NCI-H187 (cell line): ENCODE data around the gene SLC16A12.
"Not testable (repeated sequence)": the region's sequence is repeated elsewhere in the genome, so short reads cannot be mapped to it uniquely, and the experiment has no call there.

ENCODE experiments used
- DNase-seq, 2 experiments: peaks; one replicate each; lab custom pipeline; 2025; lab: John Stamatoyannopoulos, UW

Gene SLC16A12

GRCh38 chr10:89547853-89548513, 12.6 kb upstream of the SLC16A12 start:
- DNase-seq = no peak

- not testable (repeated sequence) for DNase-seq
Observed at GRCh38 chr10:89546651-89547050, 11.3 kb upstream of the SLC16A12 start.

DNA sequence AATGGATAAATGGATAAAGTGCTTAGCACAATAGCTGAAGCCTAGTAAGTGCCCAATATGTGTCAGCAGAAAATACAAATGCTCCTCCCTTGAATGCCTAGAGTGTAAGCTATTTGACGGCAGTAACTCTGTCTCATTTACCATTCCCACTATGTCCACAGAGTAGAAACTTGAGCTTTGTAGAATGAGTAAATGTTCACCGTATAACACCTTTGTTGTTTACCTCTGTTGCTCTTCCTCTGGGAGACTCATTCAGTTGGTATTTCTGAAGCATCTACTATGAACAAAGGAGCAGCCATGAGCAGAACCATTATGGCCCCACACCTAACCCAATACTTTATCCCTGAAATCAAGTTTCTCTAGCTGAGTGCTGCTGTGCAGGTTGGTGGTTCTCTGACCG, 8.4 kb upstream of the SLC16A12 start:
- no peak for DNase-seq

- DNase-seq = no peak
Observed at GRCh38 chr10:89540420-89540949, 5.1 kb upstream of the SLC16A12 start.

DNA sequence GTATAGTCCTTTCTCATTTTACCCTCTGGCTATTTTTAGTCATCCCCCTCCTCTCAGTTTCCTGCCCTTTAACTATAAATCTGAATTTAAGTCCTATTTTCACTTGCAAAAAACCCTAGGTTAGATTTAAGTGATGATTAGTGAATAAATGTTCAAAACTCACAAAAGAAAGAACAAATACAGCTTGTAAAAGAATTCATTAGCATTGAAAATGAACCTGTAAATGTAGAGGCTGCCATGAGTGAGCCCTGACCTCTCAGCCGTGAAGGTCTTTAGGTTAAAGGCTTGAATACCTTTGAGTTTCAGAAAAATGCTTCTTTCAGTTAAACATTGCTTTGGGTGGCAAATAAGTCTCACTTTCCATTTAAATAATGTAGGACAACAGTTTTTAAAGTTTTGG, 2.0 kb upstream of the SLC16A12 start:
- DNase-seq = no peak

DNA sequence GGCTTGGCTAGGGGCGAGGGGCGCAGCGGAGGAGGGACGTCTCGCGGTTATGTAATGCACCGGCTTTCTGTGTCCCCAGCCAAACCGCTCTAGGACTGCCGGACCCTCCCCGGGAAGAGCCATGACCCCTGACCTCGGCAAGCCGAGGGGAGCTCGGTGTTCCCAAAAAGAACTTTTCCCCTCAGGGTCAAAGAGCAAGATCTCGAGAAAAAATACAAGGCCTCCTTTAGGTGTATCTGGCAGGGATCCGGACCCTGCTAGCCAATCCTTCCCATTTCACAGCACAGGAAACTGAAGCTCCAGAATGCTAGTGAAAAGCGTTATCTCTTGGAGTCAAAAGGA, 590 bp upstream of the SLC16A12 start:
- DNase-seq = no peak

- no peak for DNase-seq
Observed at GRCh38 chr10:89534826-89535166, 598 bp downstream of the SLC16A12 start.

DNA sequence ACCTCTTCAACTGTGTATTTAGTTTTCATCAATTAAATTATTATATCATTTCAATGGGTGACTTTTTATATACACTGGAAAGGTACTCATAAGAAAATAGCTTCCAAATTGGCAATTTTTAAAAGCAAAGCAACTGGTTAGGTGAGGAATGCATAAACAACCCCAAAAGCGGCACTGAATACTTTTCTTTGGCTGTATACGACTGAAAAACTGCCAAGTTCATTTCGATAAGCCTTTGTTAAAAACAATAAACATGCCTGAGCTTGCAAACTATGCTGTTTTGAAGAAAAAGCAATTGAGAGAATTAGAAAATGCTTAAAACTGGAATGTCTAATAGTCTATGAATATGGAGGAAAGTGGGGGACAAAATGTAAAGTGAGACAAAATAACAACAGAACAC, 2.9 kb downstream of the SLC16A12 start:
- no peak for DNase-seq

GRCh38 chr10:89531359-89531758, 4.0 kb downstream of the SLC16A12 start:
- no peak for DNase-seq

DNA sequence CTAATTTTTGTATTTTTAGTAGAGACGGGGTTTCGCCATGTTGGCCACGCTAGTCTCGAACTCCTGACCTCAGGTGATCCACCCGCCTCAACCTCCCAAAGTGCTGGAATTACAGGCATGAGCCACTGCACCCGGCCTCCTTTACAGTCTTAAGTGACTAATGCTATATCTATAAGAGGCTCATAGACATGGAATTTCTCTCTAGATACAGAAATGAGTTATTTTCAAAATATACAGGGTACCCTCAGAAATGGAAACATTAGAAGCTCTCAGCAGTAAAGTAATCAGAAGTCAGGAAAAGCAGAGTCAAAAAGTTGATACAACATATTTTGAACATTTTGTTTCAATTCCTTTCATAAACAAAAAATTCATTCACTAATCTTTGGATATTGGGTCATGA, 5.7 kb downstream of the SLC16A12 start:
- DNase-seq = not testable (repeated sequence)

- DNase-seq = no peak
Observed at GRCh38 chr10:89526358-89526757, 9.0 kb downstream of the SLC16A12 start.

GRCh38 chr10:89525556-89525955, 9.8 kb downstream of the SLC16A12 start:
- DNase-seq = no peak

GRCh38 chr10:89524279-89524678, 11.1 kb downstream of the SLC16A12 start:
- DNase-seq = no peak

GRCh38 chr10:89523274-89523673, 12.1 kb downstream of the SLC16A12 start:
- DNase-seq = no peak

- DNase-seq = no peak
Observed at GRCh38 chr10:89522463-89522862, 12.9 kb downstream of the SLC16A12 start.

DNA sequence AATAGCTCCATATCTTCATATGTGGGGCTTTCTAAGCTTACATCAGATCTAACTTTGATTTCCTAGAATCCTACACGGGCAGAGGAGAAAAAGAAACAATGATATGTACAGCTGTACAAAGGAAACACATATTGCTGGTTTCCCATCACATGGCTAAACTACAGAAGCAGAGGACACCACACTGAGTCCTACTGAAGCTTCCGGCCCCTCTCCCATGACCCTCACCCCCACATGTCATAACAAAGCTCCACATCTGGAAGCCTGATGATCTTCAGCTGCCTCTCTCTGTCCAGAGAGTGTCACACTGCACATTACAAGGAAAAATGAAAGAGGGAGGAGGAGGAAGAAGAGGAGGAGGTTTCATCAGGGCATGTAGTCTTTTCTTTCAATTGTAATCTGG, 14.0 kb downstream of the SLC16A12 start:
- no peak for DNase-seq

DNA sequence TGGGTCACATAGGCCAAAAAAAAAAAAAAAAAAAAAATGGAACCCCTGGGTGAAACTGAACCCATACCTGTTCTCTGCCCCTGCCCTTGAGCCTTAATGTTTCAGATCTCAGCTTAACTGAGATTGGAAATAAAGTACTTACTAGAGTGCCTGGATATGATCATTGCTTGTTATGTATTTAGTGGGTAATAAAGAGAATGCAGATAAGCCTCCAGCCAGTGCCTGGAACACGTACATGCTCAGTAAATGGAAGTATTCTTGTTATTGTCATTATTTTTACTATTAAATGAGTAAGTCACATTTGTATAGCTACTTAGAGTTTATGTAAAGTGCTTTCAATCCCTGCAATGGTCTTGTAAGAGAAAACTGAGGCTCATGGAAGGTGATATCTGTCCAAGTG, 14.7 kb downstream of the SLC16A12 start:
- no peak for DNase-seq

GRCh38 chr10:89518876-89519842, 16.2 kb downstream of the SLC16A12 start:
- DNase-seq = no peak

GRCh38 chr10:89518108-89518507, 17.3 kb downstream of the SLC16A12 start:
- no peak for DNase-seq

GRCh38 chr10:89516149-89516832, 19.1 kb downstream of the SLC16A12 start:
- DNase-seq = no peak

DNA sequence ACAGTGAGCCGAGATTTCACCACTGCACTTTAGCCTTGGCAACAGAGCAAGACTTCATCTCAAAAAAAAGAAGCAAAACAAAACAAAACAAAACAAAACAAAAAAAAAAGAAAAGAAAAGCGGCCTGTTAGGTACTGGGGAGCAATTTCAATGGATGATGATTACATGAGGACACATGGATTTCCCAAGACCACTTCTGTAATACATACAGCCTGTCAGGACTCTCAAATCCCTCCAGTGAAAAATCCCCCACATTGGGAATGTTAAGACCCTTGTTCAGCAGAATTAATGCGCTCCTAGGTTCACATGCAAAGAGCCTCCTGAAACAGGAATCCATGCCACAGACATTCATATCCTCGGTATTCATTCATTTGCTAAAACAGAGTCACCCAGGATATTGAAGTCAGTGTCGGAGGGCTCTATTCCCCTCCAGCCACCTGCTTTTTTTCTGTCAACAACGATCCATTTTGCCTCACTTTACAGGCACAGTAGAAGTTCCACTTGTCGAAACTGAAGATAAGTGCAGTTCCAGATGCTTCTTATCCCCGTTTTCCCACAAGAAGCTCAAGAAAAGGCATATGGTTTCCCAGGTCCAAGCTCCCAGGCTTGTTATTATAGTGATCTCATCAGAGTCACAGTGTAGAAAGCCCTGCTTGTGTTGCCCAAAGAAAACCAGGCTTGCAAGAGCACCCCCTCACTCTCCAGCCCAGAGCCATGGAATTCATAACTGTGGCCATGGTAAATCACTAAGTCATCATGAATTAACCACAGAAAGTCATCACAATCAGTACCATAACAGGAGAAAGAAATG, 20.2 kb downstream of the SLC16A12 start:
- no peak for DNase-seq

DNA sequence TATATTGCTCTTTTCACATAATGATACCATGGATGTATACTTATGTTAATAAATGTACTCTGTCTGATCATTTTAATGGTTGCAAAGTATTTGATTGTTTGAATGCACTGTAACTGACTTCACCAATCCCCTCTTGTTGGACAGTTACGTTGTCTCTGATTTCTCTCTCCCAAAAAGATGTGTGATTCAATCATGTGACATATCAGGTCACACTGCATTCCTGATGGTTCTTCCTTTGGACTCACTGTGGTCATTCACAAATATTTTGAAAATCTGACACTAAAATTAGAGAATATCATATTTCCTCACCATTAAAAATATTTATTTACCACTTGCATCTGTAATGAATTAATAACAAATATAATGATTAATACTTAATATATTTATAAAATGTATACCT, 22.2 kb downstream of the SLC16A12 start:
- DNase-seq = no peak
